GM21381 (cell line): Measurements from ENCODE around the gene AKTIP.
A peak's percentile ranks its signal among the peaks of the same experiment; 100 is the strongest.
"Not testable (repeated sequence)": the region's sequence is repeated elsewhere in the genome, so short reads cannot be mapped to it uniquely, and the experiment has no call there.

Source experiments
- ATAC-seq: cut with Tn5 transposase; IDR thresholded peaks from one replicate; pipeline ENCODE4 v1.9.1; 2021; ENCODE audit warnings: mild to moderate bottlenecking, moderate library complexity; ENCODE audit not compliant: unreplicated experiment

The AKTIP gene

GRCh38 chr16:53515811-53516210 lies 12.8 kb upstream of the AKTIP start:
- no peak for ATAC-seq

GRCh38 chr16:53515259-53515658 lies 12.2 kb upstream of the AKTIP start:
- no peak for ATAC-seq

- not testable (repeated sequence) for ATAC-seq
These were observed 9.8 kb upstream of the AKTIP start for GRCh38 chr16:53512795-53513194.

GRCh38 chr16:53511403-53512280 lies 8.6 kb upstream of the AKTIP start:
- no peak for ATAC-seq

- no peak for ATAC-seq
These were observed 8.0 kb upstream of the AKTIP start for GRCh38 chr16:53511084-53511402.

GRCh38 chr16:53510704-53511070 lies 7.7 kb upstream of the AKTIP start:
- no peak for ATAC-seq

GRCh38 chr16:53509906-53510703 lies 7.1 kb upstream of the AKTIP start:
- ATAC-seq = peak; percentile 52

GRCh38 chr16:53507464-53508179 lies 4.6 kb upstream of the AKTIP start:
- no peak for ATAC-seq

- no peak for ATAC-seq
These were observed 3.2 kb upstream of the AKTIP start for GRCh38 chr16:53506254-53506653.

GRCh38 chr16:53504665-53505064 lies 1.7 kb upstream of the AKTIP start:
- ATAC-seq = no peak

- ATAC-seq = no peak
These were observed 1.1 kb upstream of the AKTIP start for GRCh38 chr16:53503991-53504663.

- peak; percentile 94 for ATAC-seq
These were observed 388 bp upstream of the AKTIP start for GRCh38 chr16:53503270-53503923.

- ATAC-seq = no peak
These were observed 1.7 kb downstream of the AKTIP start for GRCh38 chr16:53501216-53501859.

GRCh38 chr16:53498984-53499383 lies 4.0 kb downstream of the AKTIP start:
- no peak for ATAC-seq

GRCh38 chr16:53495325-53495724 lies 7.7 kb downstream of the AKTIP start:
- ATAC-seq = no peak

- ATAC-seq = no peak
These were observed 8.4 kb downstream of the AKTIP start for GRCh38 chr16:53494636-53495035.

- no peak for ATAC-seq
These were observed 10.5 kb downstream of the AKTIP start for GRCh38 chr16:53492503-53492902.

- ATAC-seq = no peak
These were observed 13.3 kb downstream of the AKTIP start for GRCh38 chr16:53489755-53490154.

GRCh38 chr16:53486230-53486629 lies 16.8 kb downstream of the AKTIP start:
- no peak for ATAC-seq

GRCh38 chr16:53484542-53484941 lies 18.5 kb downstream of the AKTIP start:
- ATAC-seq = no peak
